HCEC 1CT (cell line): ENCODE measurements around the gene NUP153.

ENCODE experiments used
- DNase-seq: peaks from one replicate; pipeline ENCODE4 v3.0.0-alpha.2; 2017

NUP153 gene

GRCh38 chr6:17656092-17656491 is 50.6 kb downstream of the NUP153 start:
- no peak for DNase-seq

GRCh38 chr6:17653198-17653882 is 53.4 kb downstream of the NUP153 start:
- DNase-seq: no peak

DNA sequence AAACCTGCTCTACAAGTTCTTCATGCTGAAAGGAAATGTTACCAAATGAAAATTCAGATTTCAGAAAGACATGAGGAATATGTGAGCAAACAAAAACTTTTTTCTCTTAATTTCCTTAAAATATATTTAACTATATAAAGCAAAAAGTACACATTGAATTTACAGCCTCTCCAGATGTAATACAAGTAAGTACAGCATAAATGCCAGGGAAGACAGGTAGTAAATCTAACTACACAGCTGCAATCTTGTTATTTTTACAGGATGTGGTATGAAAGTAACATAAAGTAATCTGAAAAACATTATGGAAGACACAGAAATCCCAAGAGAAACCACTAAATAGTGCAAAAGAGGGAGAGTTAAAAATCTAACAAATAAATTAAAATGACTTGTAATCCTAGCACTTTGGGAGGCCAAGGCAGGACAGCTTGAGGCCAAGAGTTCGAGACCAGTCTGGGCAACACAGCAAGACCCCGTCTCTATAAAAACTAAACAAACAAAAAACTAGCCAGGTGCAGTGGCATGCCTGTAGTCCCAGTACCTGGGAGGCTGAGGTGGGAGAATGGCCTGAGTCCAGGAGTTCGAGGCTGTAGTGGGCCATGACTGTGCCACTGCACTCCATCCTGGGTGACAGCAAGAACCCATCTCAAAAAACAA is 55.9 kb downstream of the NUP153 start:
- no peak for DNase-seq

DNA sequence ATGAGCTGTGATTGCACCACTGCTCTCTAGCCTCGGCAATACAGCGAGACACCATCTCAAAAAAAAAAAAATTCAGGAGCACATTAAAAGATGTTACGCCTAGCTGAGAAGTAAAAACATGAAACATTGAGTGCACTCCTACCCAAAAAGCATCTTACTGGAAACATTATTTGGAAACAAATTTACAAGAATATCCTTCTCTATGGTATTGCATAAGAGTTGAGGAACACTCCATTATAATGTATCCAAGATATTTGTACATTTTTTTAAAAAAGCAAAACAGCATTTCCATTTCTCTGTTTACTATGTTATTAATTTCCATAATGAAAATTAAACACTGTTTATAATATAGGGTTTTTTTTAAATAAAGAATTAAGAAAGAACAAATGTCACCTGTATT is 58.0 kb downstream of the NUP153 start:
- no peak for DNase-seq

DNA sequence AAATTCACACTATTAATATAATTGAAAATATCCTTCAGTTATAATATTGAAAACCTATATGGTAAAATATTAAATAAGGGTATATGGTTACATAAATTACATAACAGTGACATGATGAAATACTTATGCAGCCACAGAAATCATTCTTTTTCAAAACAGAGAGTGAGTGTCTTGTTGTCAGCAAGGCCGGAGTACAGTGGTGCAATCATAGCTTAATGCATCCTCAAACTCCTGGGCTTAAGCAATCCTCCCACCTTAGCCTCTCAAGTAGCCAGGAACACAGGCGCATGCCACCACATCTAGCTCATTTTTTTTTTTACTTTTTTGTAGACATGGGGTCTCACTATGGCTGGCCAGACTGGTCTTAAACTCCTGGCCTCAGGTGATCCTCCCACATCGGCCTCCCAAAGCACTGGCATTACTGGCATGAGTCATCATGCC is 66.2 kb downstream of the NUP153 start:
- DNase-seq: peak; percentile 54

DNA sequence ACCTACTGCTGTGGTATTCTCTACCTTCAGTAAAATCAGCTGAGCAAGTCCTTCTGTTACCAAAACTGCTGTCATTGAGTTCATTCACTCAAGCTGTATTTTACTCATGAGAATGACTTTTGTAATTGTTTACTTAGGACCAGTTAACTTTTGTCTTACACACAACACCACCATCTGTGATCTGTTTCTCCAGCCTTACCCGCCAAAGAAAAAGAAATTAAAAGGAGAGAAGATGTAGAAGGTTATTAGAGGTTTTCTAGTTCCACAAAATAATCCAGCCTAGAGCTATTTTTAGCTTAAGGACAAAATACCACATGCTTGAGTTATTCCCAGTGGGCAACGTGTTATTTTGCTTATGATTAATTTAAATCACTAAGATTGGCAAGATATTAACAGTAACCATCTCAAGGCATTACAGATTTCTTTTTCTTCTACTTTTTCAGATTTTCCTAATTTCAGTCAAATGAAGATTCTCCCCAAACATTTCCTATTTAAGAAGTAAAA is 68.5 kb downstream of the NUP153 start:
- DNase-seq: no peak

- DNase-seq: no peak
Observed at GRCh38 chr6:17635568-17635967, 71.2 kb downstream of the NUP153 start.

- DNase-seq: no peak
Observed at GRCh38 chr6:17633465-17634188, 73.1 kb downstream of the NUP153 start.

DNA sequence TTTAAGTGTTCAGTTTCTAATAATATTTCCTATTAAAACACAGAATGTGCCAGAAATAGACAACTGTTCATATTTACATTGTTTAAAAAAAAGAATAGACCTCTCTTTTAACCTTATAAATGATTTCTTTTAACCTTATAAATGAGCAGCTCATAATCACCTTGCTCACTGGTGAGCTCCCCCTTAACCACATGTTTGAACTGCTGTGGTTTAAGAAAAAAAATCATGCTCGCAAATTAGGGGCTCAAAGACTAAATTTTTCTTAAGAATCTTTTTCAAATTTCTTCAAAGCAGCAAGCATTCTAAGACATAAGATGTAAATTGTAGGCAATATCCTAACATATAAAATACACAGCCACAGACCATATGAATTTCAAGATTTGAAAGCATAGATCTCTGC is 73.8 kb downstream of the NUP153 start:
- no peak for DNase-seq

- DNase-seq: no peak
Observed at GRCh38 chr6:17630511-17631073, 76.1 kb downstream of the NUP153 start.

DNA sequence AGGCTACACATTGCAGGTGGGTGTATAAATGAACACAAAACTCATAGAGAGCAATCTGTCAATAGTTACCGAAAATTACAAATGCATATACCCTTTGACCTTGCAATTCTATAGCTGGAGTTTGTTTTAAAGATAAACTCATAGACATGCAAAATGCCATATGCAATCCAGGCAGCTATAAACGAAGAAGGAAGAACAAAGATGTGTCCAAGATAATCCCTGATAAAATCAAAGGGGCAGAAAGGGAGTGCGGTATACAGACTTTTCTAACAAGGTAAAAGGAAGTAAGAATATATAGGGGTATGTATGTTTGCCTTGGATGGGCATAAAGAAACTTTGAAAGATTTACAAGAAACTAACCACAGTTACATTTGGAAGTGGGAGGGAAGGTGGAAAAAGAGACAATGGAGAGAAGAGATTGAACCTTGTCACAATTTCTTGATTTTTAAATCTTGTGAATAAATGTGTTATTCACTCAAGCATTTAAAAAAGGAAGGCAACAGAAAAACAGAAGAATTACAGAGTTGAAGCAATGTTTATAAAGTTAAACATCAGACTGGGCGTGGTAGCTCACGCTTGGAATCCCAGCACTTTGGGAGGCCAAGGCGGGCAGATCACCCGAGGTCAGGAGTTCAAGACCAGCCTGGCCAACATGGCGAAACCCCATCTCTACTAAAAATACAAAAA is 76.8 kb downstream of the NUP153 start:
- DNase-seq: no peak

DNA sequence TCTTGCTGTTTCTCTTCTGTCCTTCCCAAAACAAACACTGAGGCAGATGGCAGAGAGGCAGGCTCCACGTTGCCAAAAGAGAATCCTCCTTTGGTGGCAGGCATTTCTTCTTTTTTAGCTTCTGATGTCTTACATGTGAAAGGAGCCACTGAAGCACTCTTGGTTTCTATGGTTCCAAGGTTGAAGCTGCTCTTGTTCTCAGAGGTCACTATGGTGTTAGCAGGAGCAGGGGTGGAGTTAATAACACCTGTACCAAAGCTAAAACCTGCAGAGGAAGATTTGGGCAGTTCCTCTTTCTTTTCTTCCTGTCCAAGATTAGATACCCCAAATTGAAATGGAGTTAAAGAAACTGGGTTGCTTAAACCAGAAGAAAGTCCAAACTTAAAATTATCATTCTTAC is 77.9 kb downstream of the NUP153 start:
- no peak for DNase-seq

GRCh38 chr6:17624396-17624795 is 82.3 kb downstream of the NUP153 start:
- no peak for DNase-seq

DNA sequence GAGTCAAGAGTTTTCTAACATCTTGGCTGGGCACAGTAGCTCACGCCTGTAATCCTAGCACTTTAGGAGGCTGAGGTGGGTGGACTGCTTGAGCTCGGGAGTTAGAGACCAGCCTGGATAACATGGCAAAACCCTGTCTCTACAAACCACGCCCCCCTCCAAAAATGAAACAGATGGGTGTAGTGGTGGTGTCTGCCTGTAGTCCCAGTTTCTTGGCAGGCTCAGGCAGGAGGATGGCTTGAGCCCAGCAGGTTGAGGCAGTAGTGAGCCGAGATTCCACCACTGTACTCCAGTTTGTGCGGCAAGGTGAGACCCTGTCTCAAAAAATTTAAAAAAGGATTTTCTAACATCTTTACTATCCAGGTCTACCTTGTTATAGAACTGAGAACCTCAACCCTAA is 84.6 kb downstream of the NUP153 start:
- no peak for DNase-seq

DNA sequence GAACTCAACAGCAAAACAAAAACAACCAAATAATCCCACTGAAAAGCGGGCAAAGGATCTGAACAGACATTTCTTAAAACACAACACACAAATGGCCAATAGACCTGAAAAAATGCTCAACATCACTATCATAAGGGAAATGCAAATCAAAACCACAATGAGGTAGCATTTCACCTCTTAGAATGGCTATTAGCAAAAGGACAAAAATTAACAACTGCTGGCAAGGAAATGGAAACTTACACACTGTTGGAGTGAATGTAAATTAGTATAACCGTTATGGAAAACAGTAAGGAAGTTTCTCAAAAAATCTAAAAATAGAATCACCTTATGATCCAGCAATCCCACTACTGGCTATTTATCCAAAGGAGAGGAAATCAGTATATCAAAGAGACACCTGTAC is 85.7 kb downstream of the NUP153 start:
- DNase-seq: no peak

GRCh38 chr6:17615794-17616193 is 90.9 kb downstream of the NUP153 start:
- DNase-seq: no peak

DNA sequence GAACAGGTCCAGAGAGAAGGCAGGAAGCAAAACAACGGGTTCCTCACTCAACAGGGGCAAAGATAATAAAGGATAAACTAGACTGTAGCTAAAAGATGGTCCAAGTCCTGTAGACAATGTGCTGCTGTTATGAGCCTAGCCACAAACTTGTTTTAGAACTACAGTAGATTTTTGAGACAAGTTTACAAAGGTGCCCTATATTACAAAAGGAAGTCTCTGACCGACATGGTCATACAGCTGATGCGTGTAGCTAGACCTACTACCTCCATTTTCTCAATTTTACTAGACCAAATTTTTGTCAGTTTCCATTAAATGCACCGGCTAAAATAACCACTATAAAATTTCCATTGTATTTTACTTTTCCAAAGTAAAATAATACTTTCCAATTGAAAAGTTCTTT is 94.7 kb downstream of the NUP153 start:
- DNase-seq: no peak

- no peak for DNase-seq
Observed at GRCh38 chr6:17610835-17611234, 95.9 kb downstream of the NUP153 start.

- no peak for DNase-seq
Observed at GRCh38 chr6:17606606-17607005, 100.1 kb downstream of the NUP153 start.

DNA sequence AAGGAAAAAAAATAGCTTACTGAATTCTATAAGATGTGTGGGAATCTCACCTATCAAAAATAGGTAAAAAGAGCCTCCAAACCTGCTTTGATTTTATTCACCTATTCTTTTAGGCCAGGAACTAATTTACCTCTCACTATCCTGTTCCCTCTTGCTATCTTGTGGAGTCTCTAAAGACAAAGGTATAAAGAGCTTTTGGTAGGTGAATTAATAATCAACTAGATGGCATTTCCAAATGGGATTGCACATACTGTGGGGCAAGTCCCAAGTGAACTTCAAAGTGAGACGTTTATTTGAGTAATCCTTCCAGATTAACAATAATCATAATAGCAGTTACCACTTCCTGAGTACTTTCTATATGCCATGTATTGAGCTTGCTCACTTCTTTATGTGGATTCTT is 103.8 kb downstream of the NUP153 start:
- no peak for DNase-seq

GRCh38 chr6:17601386-17601703 is 105.4 kb downstream of the NUP153 start:
- no peak for DNase-seq

- DNase-seq: peak; percentile 31
Observed at GRCh38 chr6:17600527-17601385, 106.0 kb downstream of the NUP153 start.
